Gastroesophageal sphincter (tissue), 3 donors: ENCODE results near the gene RBM24.

Experiments
- POLR2A ChIP-seq, 2 donors: fragments of 450-650 bp; IDR thresholded peaks; one replicate each; pipeline ENCODE4 v1.6.1; 2017; ENCODE audit warnings: antibody characterized with exemption in 2 of 2, mild to moderate bottlenecking in 2 of 2, moderate library complexity in 1 of 2
- POLR2AphosphoS5 ChIP-seq: sonication (generic); formaldehyde crosslinking; IDR thresholded peaks from one replicate; pipeline ENCODE4 v1.6.1; 2017; ENCODE audit warnings: antibody characterized with exemption
- TF ChIP-seq, protein P1 (sequence below), 4 experiments: fragments of 200-600 bp in 2 of 4; fragments of 450-650 bp in 2 of 4; sonication (generic) in 1 of 4; IDR thresholded peaks; one replicate each; pipeline ENCODE4 v1.5.1; 2017 to 2019; ENCODE audit warnings: antibody characterized with exemption in 4 of 4, mild to moderate bottlenecking in 2 of 4, moderate library complexity in 2 of 4

GRCh38 chr6:17240803-17241500, 40.2 kb upstream of the RBM24 start:
- no peak for TF ChIP-seq POLR2A (IDR thresholded peaks at IDR 0.05)
- TF ChIP-seq POLR2AphosphoS5, result no peak
- TF ChIP-seq, protein P1, sequence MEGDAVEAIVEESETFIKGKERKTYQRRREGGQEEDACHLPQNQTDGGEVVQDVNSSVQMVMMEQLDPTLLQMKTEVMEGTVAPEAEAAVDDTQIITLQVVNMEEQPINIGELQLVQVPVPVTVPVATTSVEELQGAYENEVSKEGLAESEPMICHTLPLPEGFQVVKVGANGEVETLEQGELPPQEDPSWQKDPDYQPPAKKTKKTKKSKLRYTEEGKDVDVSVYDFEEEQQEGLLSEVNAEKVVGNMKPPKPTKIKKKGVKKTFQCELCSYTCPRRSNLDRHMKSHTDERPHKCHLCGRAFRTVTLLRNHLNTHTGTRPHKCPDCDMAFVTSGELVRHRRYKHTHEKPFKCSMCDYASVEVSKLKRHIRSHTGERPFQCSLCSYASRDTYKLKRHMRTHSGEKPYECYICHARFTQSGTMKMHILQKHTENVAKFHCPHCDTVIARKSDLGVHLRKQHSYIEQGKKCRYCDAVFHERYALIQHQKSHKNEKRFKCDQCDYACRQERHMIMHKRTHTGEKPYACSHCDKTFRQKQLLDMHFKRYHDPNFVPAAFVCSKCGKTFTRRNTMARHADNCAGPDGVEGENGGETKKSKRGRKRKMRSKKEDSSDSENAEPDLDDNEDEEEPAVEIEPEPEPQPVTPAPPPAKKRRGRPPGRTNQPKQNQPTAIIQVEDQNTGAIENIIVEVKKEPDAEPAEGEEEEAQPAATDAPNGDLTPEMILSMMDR (IDR thresholded peaks at IDR 0.05), result no peak
